ENCODE data around the gene TMEM250. TPM values are rescaled to one million over a fixed set of nuclear protein-coding genes. Genes with fewer than 3 reads are reported as not detected.

TMEM250 gene
- total RNA-seq, 4 donors from 2014 or later = 34.3 to 59.4 (median 43.4) TPM

DNA sequence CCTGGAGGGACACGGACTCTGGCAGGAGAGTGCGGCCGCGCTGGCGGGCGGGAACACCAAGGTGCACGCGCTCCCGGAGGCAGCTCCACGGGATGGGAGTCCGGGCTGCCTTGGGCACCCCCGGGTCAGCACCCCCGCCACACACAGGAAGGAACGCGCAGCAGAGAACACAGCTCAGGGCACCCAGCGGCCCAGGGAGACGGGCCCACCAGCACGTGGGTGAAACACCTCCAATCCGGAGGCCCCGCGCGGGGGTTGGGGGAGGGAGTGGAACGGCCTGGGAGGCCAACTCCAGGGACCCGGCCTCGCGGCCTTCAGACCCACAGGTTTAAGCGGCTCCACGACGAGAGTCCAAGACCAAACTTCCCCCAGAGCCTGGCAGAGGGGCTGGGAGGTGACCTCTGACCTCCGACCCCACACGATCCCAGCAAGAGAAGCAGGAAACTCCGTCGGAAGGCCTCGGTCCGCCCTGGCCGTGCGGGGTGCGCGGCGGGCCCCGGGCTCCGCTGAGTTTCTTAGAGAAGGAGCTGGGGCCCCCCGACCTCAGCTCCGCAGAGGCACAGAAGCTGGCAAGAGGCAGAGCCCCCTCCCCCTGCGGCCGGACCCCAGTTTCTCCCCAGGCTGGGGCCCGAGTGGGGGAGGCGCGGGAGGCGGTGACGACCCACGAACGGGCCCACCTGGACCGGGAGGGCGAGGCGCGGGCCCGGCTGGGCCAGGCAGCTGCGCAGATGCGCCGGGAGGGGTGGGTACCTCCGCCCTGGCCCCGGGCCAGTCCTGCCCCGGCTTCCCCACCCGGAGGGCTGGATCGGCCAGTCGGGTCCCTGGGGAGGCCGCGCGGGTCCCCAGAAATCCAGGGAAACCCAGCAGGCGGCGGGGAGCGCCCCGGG, 24.4 kb downstream of the TMEM250 start:
- H3K36me3 ChIP-seq = no peaks in the 10 kb centered on the region
- H3K4me3 ChIP-seq = peak overlapping the region; percentile 70 to 97 (median 88)
- H3K4me1 ChIP-seq = peaks cover 25 to 71% (median 51%) of the 10 kb centered on the region in 3 donors
- peak overlapping the region; percentile 84 to 98 (median 94) for H3K27ac ChIP-seq
- DNase-seq = no peak
- H3K27me3 ChIP-seq = peaks cover 0 to 14% (median 0%) of the 10 kb centered on the region in 4 donors
- no peaks in the 10 kb centered on the region for H3K9me3 ChIP-seq
- WGBS, 2 donors = 13 to 50% methylated on average over 4 to 5 of the region's 74 CpGs
- intact Hi-C loops (cut with DNase I) = no loop called here
- TF ChIP-seq, protein P1, sequence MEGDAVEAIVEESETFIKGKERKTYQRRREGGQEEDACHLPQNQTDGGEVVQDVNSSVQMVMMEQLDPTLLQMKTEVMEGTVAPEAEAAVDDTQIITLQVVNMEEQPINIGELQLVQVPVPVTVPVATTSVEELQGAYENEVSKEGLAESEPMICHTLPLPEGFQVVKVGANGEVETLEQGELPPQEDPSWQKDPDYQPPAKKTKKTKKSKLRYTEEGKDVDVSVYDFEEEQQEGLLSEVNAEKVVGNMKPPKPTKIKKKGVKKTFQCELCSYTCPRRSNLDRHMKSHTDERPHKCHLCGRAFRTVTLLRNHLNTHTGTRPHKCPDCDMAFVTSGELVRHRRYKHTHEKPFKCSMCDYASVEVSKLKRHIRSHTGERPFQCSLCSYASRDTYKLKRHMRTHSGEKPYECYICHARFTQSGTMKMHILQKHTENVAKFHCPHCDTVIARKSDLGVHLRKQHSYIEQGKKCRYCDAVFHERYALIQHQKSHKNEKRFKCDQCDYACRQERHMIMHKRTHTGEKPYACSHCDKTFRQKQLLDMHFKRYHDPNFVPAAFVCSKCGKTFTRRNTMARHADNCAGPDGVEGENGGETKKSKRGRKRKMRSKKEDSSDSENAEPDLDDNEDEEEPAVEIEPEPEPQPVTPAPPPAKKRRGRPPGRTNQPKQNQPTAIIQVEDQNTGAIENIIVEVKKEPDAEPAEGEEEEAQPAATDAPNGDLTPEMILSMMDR (IDR thresholded peaks at IDR 0.05) = no peak
- peak in 1 of 4 donors; percentile 31 for TF ChIP-seq POLR2A (IDR thresholded peaks at IDR 0.05)

DNA sequence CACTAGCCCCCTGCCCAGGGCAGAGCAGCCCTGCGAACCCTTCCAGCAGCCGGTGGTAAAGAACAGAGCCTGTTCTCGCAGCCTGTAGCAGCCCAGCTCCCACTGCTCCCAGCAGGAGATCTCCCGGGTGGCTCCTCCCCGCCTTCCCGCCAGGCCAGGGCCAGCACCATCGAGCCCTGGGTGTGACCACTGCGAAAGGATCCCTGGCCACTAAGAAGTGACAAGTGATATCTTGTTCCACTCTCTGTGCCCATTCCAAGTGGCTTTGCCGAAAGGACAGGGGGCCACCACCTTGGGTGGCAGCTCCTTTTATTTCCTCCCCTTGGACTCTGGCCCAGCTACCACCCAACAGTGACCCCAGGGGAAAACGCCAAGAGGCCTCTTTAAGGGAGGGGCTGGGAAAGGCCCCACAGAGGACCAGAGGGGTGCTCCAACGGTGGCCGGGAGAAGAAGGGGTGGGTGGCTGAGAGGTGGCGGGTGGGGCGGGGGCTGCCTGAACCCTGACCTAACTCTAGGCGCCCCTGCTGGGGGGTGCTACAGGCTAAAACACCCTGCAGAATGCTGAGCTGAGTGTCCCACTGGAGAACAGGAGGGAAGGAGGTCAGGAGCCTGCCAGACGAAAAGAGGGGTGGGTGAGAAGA, 25.2 kb downstream of the TMEM250 start:
- peak overlapping the region; percentile 70 to 97 (median 88) for H3K4me3 ChIP-seq
- peaks cover 32 to 72% (median 57%) of the 10 kb centered on the region in 3 donors for H3K4me1 ChIP-seq
- TF ChIP-seq POLR2A (IDR thresholded peaks at IDR 0.05) = no peak
- TF ChIP-seq, protein P1 (IDR thresholded peaks at IDR 0.05) = no peak
- peak overlapping the region; percentile 84 to 98 (median 94) for H3K27ac ChIP-seq
- intact Hi-C loops (cut with DNase I) = no loop called here
- no peaks in the 10 kb centered on the region for H3K36me3 ChIP-seq
- peaks cover 0 to 6% (median 0%) of the 10 kb centered on the region in 4 donors for H3K27me3 ChIP-seq
- DNase-seq = no peak
- 40 to 51% methylated on average over 1 to 5 of the region's 16 CpGs for WGBS, 2 donors
- no peaks in the 10 kb centered on the region for H3K9me3 ChIP-seq

DNA sequence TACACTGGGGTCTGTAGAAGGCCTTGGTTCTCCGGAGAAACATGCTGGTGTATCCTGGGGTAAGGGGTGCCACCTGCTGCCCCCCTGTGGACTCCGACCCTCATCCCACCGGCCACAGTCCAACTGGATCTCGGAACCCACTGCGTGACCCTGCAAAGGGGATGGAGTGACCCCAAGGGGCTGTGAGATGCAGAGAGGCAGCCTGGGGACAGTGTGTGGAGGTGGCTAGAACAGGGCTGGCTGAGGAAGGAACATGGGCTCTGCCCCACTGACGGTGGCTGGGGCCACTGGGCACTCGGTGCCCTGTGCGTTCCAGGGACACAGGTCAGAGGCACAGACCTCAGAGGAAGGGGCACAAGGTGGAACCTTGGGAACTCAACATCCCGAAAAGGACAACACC, 25.9 kb downstream of the TMEM250 start:
- Histone ChIP-seq H3K4me3 (peak overlapping the region in 3 of 4 donors; percentile 70 to 97 (median 94)), H3K4me1 (peaks cover 37 to 80% (median 65%) of the 10 kb centered on the region in 3 donors), H3K27me3 (no peaks in the 10 kb centered on the region), H3K27ac (peak overlapping the region; percentile 84 to 98 (median 94)), H3K36me3 (no peaks in the 10 kb centered on the region), H3K9me3 (no peaks in the 10 kb centered on the region)
- intact Hi-C loops (cut with DNase I) = no loop called here
- DNase-seq = no peak
- WGBS, 2 donors = 59 to 81% methylated on average over 5 to 7 of the region's 9 CpGs
- TF ChIP-seq POLR2A (IDR thresholded peaks at IDR 0.05) = no peak

GRCh38 chr9:136092353-136092650, 26.4 kb downstream of the TMEM250 start:
- intact Hi-C loops (cut with DNase I) = no loop called here
- 73% methylated on average over 3 of the region's 10 CpGs; no CpG with 5 or more reads in 1 of the 2 donors for WGBS, 2 donors

GRCh38 chr9:136091582-136092352, 26.9 kb downstream of the TMEM250 start:
- TF ChIP-seq, protein P1 (IDR thresholded peaks at IDR 0.05) = no peak
- no peak for TF ChIP-seq POLR2A (IDR thresholded peaks at IDR 0.05)
- Histone ChIP-seq H3K36me3 (no peaks in the 10 kb centered on the region), H3K4me3 (peak overlapping the region in 2 of 4 donors; percentile 10 to 97), H3K27me3 (no peaks in the 10 kb centered on the region), H3K9me3 (no peaks in the 10 kb centered on the region), H3K27ac (peak overlapping the region; percentile 84 to 98 (median 94)), H3K4me1 (peaks cover 37 to 89% (median 72%) of the 10 kb centered on the region in 3 donors)
- no peak for DNase-seq
- intact Hi-C loops (cut with DNase I) = no loop called here
- 67 to 89% methylated on average over 10 to 13 of the region's 20 CpGs for WGBS, 2 donors

More at GRCh38 chr9:136092353-136092650, 26.4 kb downstream of the TMEM250 start:
- no peak for TF ChIP-seq POLR2A (IDR thresholded peaks at IDR 0.05)
- TF ChIP-seq, protein P1 (IDR thresholded peaks at IDR 0.05) = no peak
- DNase-seq = no peak
- Histone ChIP-seq H3K9me3 (no peaks in the 10 kb centered on the region), H3K27ac (peak overlapping the region; percentile 84 to 98 (median 94)), H3K27me3 (no peaks in the 10 kb centered on the region), H3K36me3 (no peaks in the 10 kb centered on the region), H3K4me1 (peaks cover 37 to 84% (median 67%) of the 10 kb centered on the region in 3 donors), H3K4me3 (peak overlapping the region in 1 of 4 donors; percentile 97)
